ENCODE data around the gene CD72. TPM values are rescaled to one million over a fixed set of nuclear protein-coding genes. Genes with fewer than 3 reads are reported as not detected.

Gene CD72
- total RNA-seq, 1 donor from 2014 or later, result 0.93 TPM

GRCh38 chr9:35560625-35561337 lies 57.4 kb downstream of the CD72 start:
- DNase-seq (ENCODE audit: low spot score) (no peak), ATAC-seq (peak; percentile 19)

Other genes starting within 250 kb of the CD72 start
- 9.1 TPM for gene RUSC2, start 128.3 kb downstream of the CD72 start, total RNA-seq
- gene TESK1, start 13.2 kb downstream of the CD72 start, total RNA-seq, result 15.6 TPM
- gene SIT1, start 32.5 kb upstream of the CD72 start, total RNA-seq, result 0.23 TPM
- gene RMRP, start 39.6 kb upstream of the CD72 start, total RNA-seq, result 13,056 TPM
- 12.6 TPM for gene CCDC107, start 39.9 kb upstream of the CD72 start, total RNA-seq
- 0.40 TPM for gene ARHGEF39, start 46.8 kb upstream of the CD72 start, total RNA-seq
- gene CA9, start 55.5 kb upstream of the CD72 start, total RNA-seq, result 0.96 TPM
- gene TPM2, start 71.5 kb upstream of the CD72 start, total RNA-seq, result 6.6 TPM
- 107 TPM for gene TLN1, start 113.8 kb upstream of the CD72 start, total RNA-seq
- gene CREB3, start 114.3 kb upstream of the CD72 start, total RNA-seq, result 13.9 TPM
- 44.0 TPM for gene GBA2, start 130.8 kb upstream of the CD72 start, total RNA-seq
- 14.5 TPM for gene RGP1, start 130.9 kb upstream of the CD72 start, total RNA-seq
- gene MSMP, start 135.9 kb upstream of the CD72 start, total RNA-seq, result 1.5 TPM
- 3.3 TPM for gene NPR2, start 173.2 kb upstream of the CD72 start, total RNA-seq
- gene SPAG8, start 193.8 kb upstream of the CD72 start, total RNA-seq, result 0.50 TPM
- gene HINT2, start 196.6 kb upstream of the CD72 start, total RNA-seq, result 71.5 TPM
- gene FAM221B, start 210.3 kb upstream of the CD72 start, total RNA-seq, result not detected
- gene TMEM8B, start 210.8 kb upstream of the CD72 start, total RNA-seq, result 4.4 TPM

Measured in left lobe of liver (tissue), 2 donors.